HepG2 (cell line): Measurements from ENCODE around the gene CFAP61. TPM values are rescaled to one million over a fixed set of nuclear protein-coding genes. Genes with fewer than 3 reads are reported as not detected.

Experiments
- ATAC-seq: fragments of 200-7000 bp; cut with Tn5 transposase; 3 replicates; pipeline ENCODE4 v1.9.1; 2020; ENCODE audit warnings: mild to moderate bottlenecking, moderate library complexity
- BruUV-seq: library from RNA; stranded (reverse); fragments of 400-500 nt; replicated peaks from 2 replicates; lab custom pipeline; 2021; lab: Mats Ljungman, UMichigan
- CTCF ChIA-PET: fragments of 300-600 bp; formaldehyde crosslinking; extraction: SDS; loops from one replicate; lab custom pipeline; 2021; ENCODE audit warnings: low total read pairs, inconsistent platforms, low intra/inter-chr PET ratio; lab: Yijun Ruan, JAX
- POLR2A ChIA-PET: fragments of 350-600 bp; sonication (Branson Sonifier 250); formaldehyde crosslinking; loops from one replicate; lab custom pipeline; 2020; ENCODE audit warnings: antibody characterized with exemption, inconsistent platforms; lab: Yijun Ruan, JAX
- DNase-seq: peaks from one replicate; pipeline ENCODE4 v3.0.0-alpha.2; 2015; ENCODE audit warnings: low spot score
- FAIRE-seq: peaks from 3 replicates; lab custom pipeline; 2011; peaks lifted over from hg19 to GRCh38; lab: Jason Lieb, UNC
- H2AFZ ChIP-seq: one replicate; pipeline ENCODE4 v1.6.1; 2011; ENCODE audit warnings: low read length, inconsistent platforms
- H3K27ac ChIP-seq: fragments of 300-600 bp; 3 replicates; pipeline ENCODE4 v1.8.0; 2011; ENCODE audit warnings: mixed run types, mild to moderate bottlenecking, mixed read lengths, low read length, inconsistent platforms; ENCODE audit not compliant: insufficient read depth; ENCODE audit errors: extremely low read length
- H3K27me3 ChIP-seq, 2 experiments: fragments of 200-600 bp in 1 of 2; 2 replicates in 1 of 2; 3 replicates in 1 of 2; pipeline versions ENCODE4 v1.6.0 to v1.8.0; 2011; ENCODE audit warnings: low read length in 2 of 2, mild to moderate bottlenecking in 2 of 2, moderate library complexity in 2 of 2, inconsistent platforms in 1 of 2; ENCODE audit not compliant: insufficient read depth in 2 of 2, control insufficient read depth in 1 of 2
- H3K36me3 ChIP-seq, 2 experiments: fragments of 200-600 bp in 1 of 2; replicated peaks in 1 of 2; 2 replicates in 1 of 2; 3 replicates in 1 of 2; pipeline versions ENCODE4 v1.5.1 to v1.8.0; 2011; ENCODE audit warnings: low read length in 2 of 2, inconsistent platforms in 1 of 2; ENCODE audit not compliant: insufficient read depth in 2 of 2, control insufficient read depth in 1 of 2
- H3K4me1 ChIP-seq: 2 replicates; pipeline ENCODE4 v1.5.1; 2012; ENCODE audit warnings: low read length, inconsistent platforms; ENCODE audit not compliant: insufficient read depth
- H3K4me2 ChIP-seq: 2 replicates; pipeline ENCODE4 v1.6.0; 2011; ENCODE audit warnings: low read depth, low read length, inconsistent platforms
- H3K4me3 ChIP-seq, 3 experiments: fragments of 200-600 bp in 1 of 3; sonication (generic), shearing (Covaris generic) in 1 of 3; replicated peaks in 1 of 3; 2 replicates each; pipeline ENCODE4 v1.5.1; 2011 to 2016; ENCODE audit warnings: low read length in 3 of 3, inconsistent platforms in 2 of 3, low read depth in 2 of 3, mild to moderate bottlenecking in 2 of 3, control low read depth in 1 of 3, mixed read lengths in 1 of 3; ENCODE audit not compliant: insufficient read depth in 1 of 3
- H3K79me2 ChIP-seq: one replicate; pipeline ENCODE4 v1.6.1; 2011; ENCODE audit warnings: low read length, inconsistent platforms; ENCODE audit not compliant: insufficient read depth
- H3K9ac ChIP-seq: 2 replicates; pipeline ENCODE4 v1.6.0; 2011; ENCODE audit warnings: mild to moderate bottlenecking, low read depth, low read length, inconsistent platforms; ENCODE audit not compliant: insufficient read depth
- H3K9me3 ChIP-seq: 2 replicates; pipeline ENCODE4 v1.5.1; 2012; ENCODE audit warnings: mild to moderate bottlenecking, low read length
- H4K20me1 ChIP-seq: 2 replicates; pipeline ENCODE4 v1.6.0; 2011; ENCODE audit warnings: inconsistent platforms, mild to moderate bottlenecking, low read length, moderate library complexity; ENCODE audit not compliant: insufficient read depth
- AGO2 ChIP-seq: fragments of 200-400 bp; formaldehyde crosslinking; optimal IDR thresholded peaks from 2 replicates; pipeline ENCODE3; 2017; ENCODE audit warnings: mild to moderate bottlenecking, low read depth, low read length, moderate library complexity
- BORCS8-MEF2B ChIP-seq: sonication (generic); formaldehyde crosslinking; IDR thresholded peaks from 2 replicates; pipeline ENCODE4 v1.8.0; 2022; ENCODE audit warnings: mild to moderate bottlenecking, missing genetic modification reagents
- EHMT2 ChIP-seq: fragments of 200-600 bp; sonication (generic); IDR thresholded peaks from 2 replicates; pipeline ENCODE4 v1.7.0; 2017; ENCODE audit warnings: antibody characterized with exemption, low read depth, low read length, borderline replicate concordance
- ELF1 ChIP-seq: sonication (generic); formaldehyde crosslinking; IDR thresholded peaks from 2 replicates; pipeline ENCODE4 v1.4.0; 2020; ENCODE audit warnings: missing genetic modification reagents
- FOXJ3 ChIP-seq: sonication (generic); formaldehyde crosslinking; IDR thresholded peaks from 2 replicates; pipeline ENCODE4 v1.4.0; 2020; ENCODE audit warnings: missing genetic modification reagents, mild to moderate bottlenecking, borderline replicate concordance
- JUND ChIP-seq: sonication (generic); formaldehyde crosslinking; IDR thresholded peaks from 2 replicates; pipeline ENCODE4 v1.8.0; 2022; ENCODE audit warnings: mild to moderate bottlenecking, missing genetic modification reagents
- NAIF1 ChIP-seq: sonication (generic); formaldehyde crosslinking; IDR thresholded peaks from 2 replicates; pipeline ENCODE4 v1.5.0; 2020; ENCODE audit warnings: mild to moderate bottlenecking, missing genetic modification reagents, borderline replicate concordance
- PLSCR1 ChIP-seq: sonication (generic); formaldehyde crosslinking; IDR thresholded peaks from 2 replicates; pipeline ENCODE4 v1.5.0; 2020; ENCODE audit warnings: missing genetic modification reagents, mild to moderate bottlenecking, borderline replicate concordance
- TGIF2 ChIP-seq: IDR thresholded peaks from 2 replicates; pipeline ENCODE4 v1.6.1; 2016; ENCODE audit warnings: control low read depth, missing compliant biosample characterization
- ZFP41 ChIP-seq: sonication (generic); formaldehyde crosslinking; IDR thresholded peaks from 2 replicates; pipeline ENCODE4 v1.4.0; 2020; ENCODE audit warnings: mild to moderate bottlenecking, missing genetic modification reagents, borderline replicate concordance
- ZKSCAN8 ChIP-seq: IDR thresholded peaks from 2 replicates; pipeline ENCODE4 v1.6.1; 2016; ENCODE audit warnings: borderline replicate concordance, missing genetic modification reagents, missing compliant biosample characterization
- ZNF564 ChIP-seq: sonication (generic); formaldehyde crosslinking; IDR thresholded peaks from 2 replicates; pipeline ENCODE4 v1.8.1; 2023; ENCODE audit warnings: mild to moderate bottlenecking, missing genetic modification reagents
- ZNF614 ChIP-seq: IDR thresholded peaks from 2 replicates; pipeline ENCODE4 v1.6.1; 2018; ENCODE audit warnings: missing biosample characterization, missing genetic modification reagents, inconsistent platforms, borderline replicate concordance
- ZNF883 ChIP-seq: sonication (generic); formaldehyde crosslinking; IDR thresholded peaks from 2 replicates; pipeline ENCODE4 v1.5.1; 2020; ENCODE audit warnings: mild to moderate bottlenecking, missing genetic modification reagents; ENCODE audit errors: not compliant biosample characterization
- WGBS: methylation state at CpG from one replicate; pipeline ENCODE4 v1.1.6; 2017; ENCODE audit warnings: low lambda C conversion rate; 5-methylcytosine and 5-hydroxymethylcytosine counted together
- in situ Hi-C: cut with HindIII; loops from 2 replicates; pipeline ENCODE4 v1.10.0; 2017; ENCODE audit warnings: low pct_unique_long_range_greater_than_20kb; ENCODE audit not compliant: extremely low pct_ligation_motif_present
- intact Hi-C: fragments of 100-400 bp; cut with micrococcal nuclease; formaldehyde crosslinking; loops from one replicate; pipeline ENCODE4 v1.10.0; 2022; ENCODE audit not compliant: unreplicated experiment
- polyA plus RNA-seq, 8 experiments: library from polyadenylated mRNA; depleted of rRNA in 3 of 8; stranded (reverse) in 7 of 8; unstranded in 1 of 8; fragments of >200 nt; fragmentation: Illumina TruSeq in 4 of 8; extraction: Trizol in 4 of 8; gene quantifications; 2 replicates each; pipeline versions ENCODE4 v1.2.1 to v1.2.3, GENCODE V29; 2011 to 2016; ENCODE audit warnings: low read depth in 4 of 8, missing spikeins in 1 of 8, mixed read lengths in 1 of 8; ENCODE audit not compliant: insufficient read depth in 1 of 8
- total RNA-seq, 5 experiments: library from RNA; depleted of rRNA; stranded (reverse); fragments of >200 nt; fragmentation: Illumina TruSeq; extraction: Trizol; gene quantifications; 2 replicates each; pipeline ENCODE4 v1.2.3, GENCODE V29; 2016; ENCODE audit warnings: low read depth in 1 of 5

CFAP61 gene
- total and polyA plus RNA-seq, 2 of the 13 experiments (the other 11 are each of a cell fraction or from before 2014, with no cell fraction given), result 0.27 TPM; not detected in 1

GRCh38 chr20:20251317-20251716 is 199.0 kb downstream of the CFAP61 start:
- no peak for FAIRE-seq
- CTCF ChIA-PET, result no interaction called here

GRCh38 chr20:20251836-20252235 is 199.5 kb downstream of the CFAP61 start:
- Histone ChIP-seq H3K27me3 (no peaks in the 10 kb centered on the region), H4K20me1 (no peaks in the 10 kb centered on the region), H3K4me1 (no peaks in the 10 kb centered on the region), H3K9me3 (no peaks in the 10 kb centered on the region), H3K27ac (no peak overlapping the region), H3K4me2 (no peak overlapping the region), H2AFZ (no peak overlapping the region), H3K4me3 (no peak overlapping the region), H3K36me3 (no peaks in the 10 kb centered on the region), H3K79me2 (no peaks in the 10 kb centered on the region), H3K9ac (no peak overlapping the region)
- 30% methylated on average over 8 of the region's 8 CpGs for WGBS
- no TSS peak for BruUV-seq
- ATAC-seq (no peak), FAIRE-seq (no peak), DNase-seq (no peak)
- POLR2A ChIA-PET, result no interaction called here
- CTCF ChIA-PET, result no interaction called here
- in situ Hi-C loops, result no loop called here
- intact Hi-C loops, result no loop called here
- TF ChIP-seq FOXJ3, result no peak
- no peak for TF ChIP-seq ZKSCAN8 (CRISPR knock-in tag)
- no peak for TF ChIP-seq NAIF1 (CRISPR knock-in tag)
- no peak for TF ChIP-seq TGIF2 (CRISPR knock-in tag)
- no peak for TF ChIP-seq PLSCR1 (CRISPR knock-in tag)

More at GRCh38 chr20:20251317-20251716, 199.0 kb downstream of the CFAP61 start:
- Histone ChIP-seq H3K9me3 (no peaks in the 10 kb centered on the region), H3K27me3 (no peaks in the 10 kb centered on the region), H2AFZ (no peak overlapping the region), H4K20me1 (no peaks in the 10 kb centered on the region), H3K4me1 (no peaks in the 10 kb centered on the region), H3K27ac (no peak overlapping the region), H3K4me2 (no peak overlapping the region), H3K9ac (no peak overlapping the region), H3K4me3 (no peak overlapping the region), H3K36me3 (no peaks in the 10 kb centered on the region), H3K79me2 (no peaks in the 10 kb centered on the region)
- intact Hi-C loops (no loop called here), in situ Hi-C loops (no loop called here)
- no peak for TF ChIP-seq ZNF564 (CRISPR knock-in tag)
- no peak for TF ChIP-seq EHMT2
- TF ChIP-seq ZFP41, result no peak
- no peak for TF ChIP-seq ELF1
- TF ChIP-seq ZNF883 (CRISPR knock-in tag), result no peak
- TF ChIP-seq ZNF614 (CRISPR knock-in tag), result no peak
- no peak for TF ChIP-seq AGO2
- TF ChIP-seq BORCS8-MEF2B (CRISPR knock-in tag), result no peak
- TF ChIP-seq JUND, result no peak
- ATAC-seq (no peak), DNase-seq (no peak)
- POLR2A ChIA-PET, result no interaction called here
- WGBS, result 47% methylated on average over 10 of the region's 10 CpGs
- no TSS peak for BruUV-seq
